OCI-LY7 (cell line): ENCODE results near the gene INSYN2B.

Experiments used
- CTCF ChIP-seq: fragments of 200-600 bp; sonication (generic); conservative IDR thresholded peaks from 2 replicates; pipeline ENCODE4 v1.5.1; 2014; ENCODE audit warnings: mild to moderate bottlenecking, antibody characterized with exemption, low read length, moderate library complexity, mixed read lengths
- EZH2phosphoT487 ChIP-seq: fragments of 200-600 bp; sonication (generic); IDR thresholded peaks from 2 replicates; pipeline ENCODE4 v1.6.1; 2018; ENCODE audit warnings: low read depth, borderline replicate concordance, mild to moderate bottlenecking, mixed run types, antibody characterized with exemption, low read length, moderate library complexity, mixed read lengths

GRCh38 chr5:169920474-169920873, 59.8 kb downstream of the INSYN2B start:
- TF ChIP-seq CTCF (no peak), EZH2phosphoT487 (no peak)
